HG02885 (cell line): ENCODE data around the gene PINLYP.

Source experiments
- ATAC-seq: cut with Tn5 transposase; IDR thresholded peaks from one replicate; pipeline ENCODE4 v1.9.1; 2021; ENCODE audit warnings: mild to moderate bottlenecking; ENCODE audit not compliant: unreplicated experiment, poor library complexity

PINLYP gene

GRCh38 chr19:43575156-43575950, at the start of gene PINLYP, which contains the start of gene XRCC1:
Gene PINLYP (plus strand): TSS chr19:43575801. CDS start chr19:43577192, 1,391 bp downstream.
Gene XRCC1 (minus strand): TSS chr19:43575527. CDS start chr19:43575458, 69 bp downstream.
- peak; percentile 97 for ATAC-seq

GRCh38 chr19:43525836-43526771, 49.5 kb upstream of the PINLYP start:
- no peak for ATAC-seq

DNA sequence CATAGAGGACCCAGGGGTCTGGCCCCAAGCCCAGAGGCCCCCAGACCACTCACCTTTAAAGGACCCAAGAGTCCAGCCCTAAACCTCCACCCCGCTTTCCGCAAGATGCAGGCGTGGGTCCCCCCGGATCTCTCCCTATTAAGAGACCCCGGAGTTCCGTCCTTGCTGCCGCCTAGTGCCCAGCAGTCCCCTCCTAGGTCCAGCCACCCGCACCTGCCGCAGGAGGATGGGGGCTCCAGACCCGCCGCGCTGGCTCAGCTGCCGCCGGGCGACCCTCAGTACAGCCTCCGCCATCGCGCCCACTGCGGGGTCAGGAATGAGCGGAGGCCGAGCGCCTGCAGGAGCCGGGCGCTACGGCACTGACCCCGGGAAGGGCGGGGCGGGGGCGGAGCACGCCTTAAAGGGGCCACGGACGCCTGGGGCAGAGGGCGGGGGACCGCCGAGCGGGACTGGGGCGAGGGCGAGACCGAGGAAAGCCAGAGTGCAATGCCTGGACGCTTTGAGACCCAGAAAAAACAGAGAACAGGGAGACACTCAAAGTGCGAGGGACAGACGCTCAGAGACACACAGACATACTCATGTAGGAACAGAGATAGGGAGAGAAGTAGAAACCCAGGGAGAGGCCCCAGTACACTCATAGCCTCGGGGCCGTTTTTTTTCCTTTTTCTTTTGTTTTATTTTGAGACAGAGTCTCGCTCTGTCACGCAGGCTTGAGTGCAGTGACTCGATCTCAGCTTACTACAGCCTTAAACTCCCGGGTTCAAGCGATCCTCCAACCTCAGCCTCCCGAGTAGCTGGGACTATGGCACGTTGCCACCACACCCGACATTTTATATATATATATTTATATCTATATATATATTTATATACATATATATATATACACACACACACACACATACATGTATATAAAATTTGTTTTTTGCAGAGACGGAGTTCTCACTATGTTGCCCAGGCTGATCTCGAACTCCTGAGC, 48.4 kb upstream of the PINLYP start, which contains the start of gene ETHE1:
Gene ETHE1 (minus strand): TSS at position 318 of the 976 bp plus-strand sequence. CDS start 24 bp downstream, at position 294.
- peak; percentile 79 for ATAC-seq

- no peak for ATAC-seq
These were observed 47.6 kb upstream of the PINLYP start for GRCh38 chr19:43527860-43528622.

DNA sequence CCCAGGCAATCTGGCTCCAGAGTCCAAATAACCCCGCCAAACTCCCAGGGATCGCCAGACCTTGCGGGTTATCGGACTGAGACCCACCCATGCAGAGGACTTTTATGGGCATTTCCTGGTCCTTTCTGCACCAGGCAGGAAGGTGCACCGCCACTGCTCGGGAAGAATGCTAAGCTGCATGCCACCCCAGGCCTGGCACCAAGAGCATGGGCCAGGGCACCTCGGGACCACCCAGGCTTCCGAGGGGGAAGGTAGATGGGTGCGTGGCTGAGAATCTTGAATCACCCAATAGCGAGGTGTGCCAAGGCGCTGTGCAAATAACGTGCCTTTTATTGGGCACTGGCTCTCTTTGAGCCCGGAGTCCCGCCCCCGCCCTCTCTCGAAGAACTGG, 43.0 kb upstream of the PINLYP start:
- ATAC-seq, result peak; percentile 8

DNA sequence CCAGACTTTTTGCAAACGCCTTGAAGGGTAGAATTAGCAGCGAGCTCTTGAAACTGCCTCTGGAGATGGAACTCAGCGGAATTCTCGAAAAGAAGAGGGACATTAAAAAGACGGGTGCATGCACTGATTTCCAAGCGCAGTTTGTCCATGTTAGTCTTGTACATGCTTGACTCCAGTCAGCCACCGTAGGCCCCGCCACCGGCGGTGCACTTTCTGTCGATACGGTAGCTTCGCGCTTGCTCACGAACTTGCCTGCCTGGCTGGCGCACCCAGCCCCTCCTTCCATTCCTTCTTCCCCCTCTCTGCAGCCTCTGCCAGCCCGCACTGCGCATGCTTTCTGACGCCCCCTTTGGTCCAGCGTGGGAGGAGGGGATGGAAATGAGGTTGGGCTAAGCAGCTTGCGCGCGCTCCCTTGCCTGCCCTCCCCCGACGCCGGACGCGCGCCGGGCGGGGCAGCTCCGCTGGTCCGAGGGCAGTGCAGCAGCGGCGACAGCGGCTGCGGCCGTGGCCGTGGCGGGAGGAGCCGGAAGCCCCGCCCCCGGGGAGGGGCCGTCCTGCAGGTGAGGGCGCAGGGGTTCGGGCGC, 42.5 kb upstream of the PINLYP start, which contains the start of gene ZNF575:
Gene ZNF575 (plus strand): TSS at position 227 of the 584 bp plus-strand sequence. CDS start 1,235 bp downstream, outside the sequence.
- ATAC-seq, result peak; percentile 70

DNA sequence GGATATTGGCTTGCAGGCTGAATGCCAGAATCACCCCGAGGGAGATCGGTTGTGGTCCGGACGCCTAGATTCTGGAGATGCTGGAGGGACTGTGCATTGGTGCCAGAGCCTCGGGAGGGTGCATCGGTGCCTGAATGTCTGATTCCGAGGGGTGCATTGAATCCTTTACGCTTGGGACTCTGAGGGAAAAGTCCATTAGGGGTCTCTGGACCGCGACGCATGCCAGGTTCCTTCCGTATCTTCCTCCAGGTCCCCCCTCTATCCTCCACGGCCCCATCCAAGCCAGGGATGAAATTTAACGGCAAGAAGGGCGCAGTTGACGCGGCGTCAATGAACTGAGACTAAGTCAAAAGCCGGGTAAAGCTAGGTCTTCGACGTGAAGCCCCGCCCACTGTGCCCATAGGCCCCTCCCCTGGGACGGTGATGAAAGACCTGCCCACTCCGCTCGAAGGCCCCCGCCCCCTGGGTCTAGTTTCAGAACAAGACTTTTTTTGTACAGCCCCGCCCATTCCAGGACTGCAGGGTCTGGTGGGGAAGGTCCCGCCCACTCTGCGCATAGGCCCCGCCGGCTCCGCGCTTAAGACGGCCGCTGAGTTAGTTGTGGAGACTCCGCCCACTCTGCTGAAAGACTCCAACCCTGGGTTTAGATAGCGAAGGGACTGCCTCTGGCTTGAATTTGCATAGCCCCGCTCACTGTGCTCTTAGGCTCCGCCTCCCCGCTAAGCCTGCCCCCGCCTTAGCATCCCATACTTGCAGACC, 41.9 kb upstream of the PINLYP start:
- peak; percentile 64 for ATAC-seq

DNA sequence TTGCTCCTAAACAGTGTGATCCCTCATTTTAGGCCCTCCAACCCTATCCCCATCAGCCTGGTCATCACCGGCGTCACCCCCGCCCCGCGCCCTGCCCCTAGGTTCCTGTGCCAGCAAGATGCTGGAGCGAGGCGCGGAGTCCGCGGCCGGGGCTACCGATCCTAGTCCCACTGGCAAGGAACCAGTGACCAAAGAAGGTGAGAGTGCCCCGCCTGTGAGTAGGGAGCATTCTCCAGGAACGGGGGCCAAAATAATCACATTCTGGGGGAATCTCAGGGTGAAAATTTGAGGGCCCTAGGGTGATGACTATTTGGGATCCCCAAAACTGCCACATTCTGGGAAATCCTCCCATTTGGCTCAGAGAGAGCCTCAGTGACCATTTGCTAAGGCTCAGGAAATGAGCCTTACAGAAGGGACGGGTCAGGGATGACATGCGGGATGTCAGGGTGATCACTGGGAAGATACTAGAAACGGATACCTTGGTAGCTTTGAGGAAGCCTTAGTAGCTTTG, 41.2 kb upstream of the PINLYP start:
- ATAC-seq, result no peak

DNA sequence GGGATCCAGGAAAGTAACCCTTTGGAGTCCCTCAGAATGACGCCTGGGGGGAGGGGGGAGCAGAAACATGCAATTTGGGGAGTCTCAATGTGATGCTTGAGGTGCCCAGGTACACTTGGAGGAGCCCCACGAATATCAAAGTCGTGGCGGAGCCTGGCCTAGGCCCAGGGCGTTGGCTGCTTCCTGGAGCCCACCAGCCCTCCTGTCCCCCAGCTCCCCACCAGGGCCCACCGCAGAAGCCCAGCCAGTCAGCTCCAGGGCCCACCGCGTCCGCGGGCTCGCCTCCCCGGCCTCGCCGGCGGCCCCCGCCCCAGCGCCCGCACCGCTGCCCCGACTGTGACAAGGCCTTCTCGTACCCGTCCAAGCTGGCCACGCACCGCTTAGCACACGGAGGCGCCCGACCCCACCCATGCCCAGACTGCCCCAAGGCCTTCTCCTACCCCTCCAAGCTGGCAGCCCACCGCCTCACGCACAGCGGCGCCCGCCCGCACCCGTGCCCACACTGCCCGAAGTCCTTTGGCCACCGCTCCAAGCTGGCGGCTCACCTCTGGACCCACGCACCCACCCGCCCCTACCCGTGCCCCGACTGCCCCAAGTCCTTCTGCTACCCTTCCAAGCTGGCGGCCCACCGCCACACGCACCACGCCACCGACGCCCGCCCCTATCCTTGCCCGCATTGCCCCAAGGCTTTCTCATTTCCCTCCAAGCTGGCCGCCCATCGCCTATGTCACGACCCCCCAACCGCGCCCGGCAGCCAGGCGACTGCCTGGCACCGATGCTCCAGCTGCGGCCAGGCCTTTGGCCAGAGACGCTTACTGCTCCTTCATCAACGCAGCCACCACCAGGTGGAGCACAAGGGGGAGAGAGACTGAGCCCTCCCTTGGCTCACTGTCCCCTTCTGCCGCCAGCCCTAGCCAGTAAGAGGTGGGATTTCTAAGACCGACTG, 40.5 kb upstream of the PINLYP start:
- ATAC-seq, result no peak

DNA sequence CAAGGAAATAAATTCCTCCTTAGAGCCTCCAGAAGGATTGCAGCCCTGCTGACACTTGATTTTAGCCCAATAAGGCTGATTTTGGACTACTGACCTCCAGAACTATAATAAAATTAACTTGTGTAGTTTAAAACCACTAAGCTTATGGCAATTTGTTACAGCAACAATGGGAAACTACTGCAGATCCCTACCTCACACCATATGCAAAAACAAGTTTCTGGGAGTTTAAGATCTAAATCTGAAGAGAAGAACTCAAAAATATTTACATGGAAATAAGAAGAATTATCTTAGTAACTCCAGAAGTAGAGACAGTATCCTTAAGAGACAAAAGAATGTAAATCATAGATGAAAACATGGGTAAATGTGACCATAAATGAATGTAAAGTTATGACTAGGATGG, 36.7 kb upstream of the PINLYP start:
- no peak for ATAC-seq

- no peak for ATAC-seq
These were observed 35.2 kb upstream of the PINLYP start for GRCh38 chr19:43540381-43540780.

- ATAC-seq, result no peak
These were observed 33.5 kb upstream of the PINLYP start for GRCh38 chr19:43541920-43542650.

DNA sequence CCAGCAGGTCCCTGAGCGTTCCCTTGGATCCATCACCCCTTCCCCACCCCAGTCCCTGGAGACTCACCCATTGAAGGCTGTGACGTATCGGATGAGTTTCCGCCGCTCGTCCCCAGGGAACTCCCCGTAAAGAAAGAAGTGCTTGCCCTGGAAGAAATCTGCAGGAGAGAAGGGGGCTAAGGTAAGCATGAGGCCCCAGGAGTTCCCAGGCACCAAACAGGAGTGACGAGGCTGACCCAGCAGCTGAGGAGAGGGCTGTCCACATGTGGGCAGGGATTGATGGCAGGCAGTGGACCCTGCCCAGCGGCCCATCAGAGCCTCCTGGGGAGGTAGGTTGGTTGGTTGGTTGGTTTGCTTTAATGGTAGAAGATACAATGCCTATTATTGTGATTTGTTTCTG, 31.5 kb upstream of the PINLYP start:
- no peak for ATAC-seq

- no peak for ATAC-seq
These were observed 30.3 kb upstream of the PINLYP start for GRCh38 chr19:43545276-43545675.

GRCh38 chr19:43545981-43546380, 29.6 kb upstream of the PINLYP start:
- ATAC-seq, result no peak

DNA sequence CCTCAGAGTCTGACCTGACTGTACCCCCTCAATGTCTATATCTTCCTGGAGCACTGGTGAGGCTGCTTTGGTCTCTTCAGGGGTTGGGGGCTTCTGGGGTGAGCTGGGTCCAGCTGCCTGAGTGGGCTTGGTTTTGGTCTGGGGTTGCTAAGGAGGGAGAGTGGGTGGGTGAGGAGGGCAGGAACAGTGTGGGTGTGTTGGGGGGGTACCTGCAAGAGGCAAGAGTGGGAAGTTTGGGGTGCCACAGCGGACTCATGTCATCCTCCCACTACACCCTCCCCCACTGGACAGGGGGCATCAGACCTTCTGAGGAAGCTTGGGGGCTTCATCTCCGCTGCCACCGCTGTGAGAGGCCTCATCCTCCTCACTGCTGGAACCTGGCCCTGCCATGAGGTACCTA, 29.0 kb upstream of the PINLYP start:
- no peak for ATAC-seq
